ENCODE measurements around the gene CCDC27.
"Not testable (repeated sequence)": the region's sequence is repeated elsewhere in the genome, so short reads cannot be mapped to it uniquely, and the experiment has no call there.

CCDC27 gene

GRCh38 chr1:3735027-3735681 is 17.1 kb upstream of the CCDC27 start:
- in situ Hi-C loops (cut with MboI; ENCODE audit: low sequenced_read_pairs), result no loop called here

GRCh38 chr1:3735688-3736087 is 16.6 kb upstream of the CCDC27 start:
- in situ Hi-C loops (cut with MboI; ENCODE audit: low sequenced_read_pairs), result no loop called here

GRCh38 chr1:3736131-3736561 is 16.1 kb upstream of the CCDC27 start:
- in situ Hi-C loops (cut with MboI; ENCODE audit: low sequenced_read_pairs), result no loop called here

GRCh38 chr1:3736708-3737107 is 15.5 kb upstream of the CCDC27 start:
- in situ Hi-C loops (cut with MboI; ENCODE audit: low sequenced_read_pairs), result no loop called here

- in situ Hi-C loops (cut with MboI; ENCODE audit: low sequenced_read_pairs), result no loop called here
These were observed 13.3 kb upstream of the CCDC27 start for GRCh38 chr1:3738943-3739342.

- in situ Hi-C loops (cut with MboI; ENCODE audit: low sequenced_read_pairs), result no loop called here
These were observed 12.2 kb upstream of the CCDC27 start for GRCh38 chr1:3740042-3740441.

- in situ Hi-C loops (cut with MboI; ENCODE audit: low sequenced_read_pairs), result no loop called here
These were observed 11.5 kb upstream of the CCDC27 start for GRCh38 chr1:3740752-3741151.

- in situ Hi-C loops (cut with MboI; ENCODE audit: low sequenced_read_pairs), result no loop called here
These were observed 10.4 kb upstream of the CCDC27 start for GRCh38 chr1:3741566-3742438.

GRCh38 chr1:3742439-3743298 is 9.6 kb upstream of the CCDC27 start:
- in situ Hi-C loops (cut with MboI; ENCODE audit: low sequenced_read_pairs), result no loop called here

- in situ Hi-C loops (cut with MboI; ENCODE audit: low sequenced_read_pairs), result no loop called here
These were observed 8.8 kb upstream of the CCDC27 start for GRCh38 chr1:3743421-3743820.

- in situ Hi-C loops (cut with MboI; ENCODE audit: low sequenced_read_pairs), result no loop called here
These were observed 8.4 kb upstream of the CCDC27 start for GRCh38 chr1:3743826-3744225.

GRCh38 chr1:3744646-3745045 is 7.6 kb upstream of the CCDC27 start:
- in situ Hi-C loops (cut with MboI; ENCODE audit: low sequenced_read_pairs), result no loop called here

- in situ Hi-C loops (cut with MboI; ENCODE audit: low sequenced_read_pairs), result no loop called here
These were observed 7.2 kb upstream of the CCDC27 start for GRCh38 chr1:3745071-3745470.

- in situ Hi-C loops (cut with MboI; ENCODE audit: low sequenced_read_pairs), result no loop called here
These were observed 6.5 kb upstream of the CCDC27 start for GRCh38 chr1:3745590-3746381.

GRCh38 chr1:3746389-3746829 is 5.8 kb upstream of the CCDC27 start:
- in situ Hi-C loops (cut with MboI; ENCODE audit: low sequenced_read_pairs), result no loop called here

GRCh38 chr1:3746830-3747521 is 5.3 kb upstream of the CCDC27 start:
- in situ Hi-C loops (cut with MboI; ENCODE audit: low sequenced_read_pairs), result no loop called here

GRCh38 chr1:3747522-3747848 is 4.8 kb upstream of the CCDC27 start:
- in situ Hi-C loops (cut with MboI; ENCODE audit: low sequenced_read_pairs), result no loop called here

- in situ Hi-C loops (cut with MboI; ENCODE audit: low sequenced_read_pairs), result no loop called here
These were observed 4.3 kb upstream of the CCDC27 start for GRCh38 chr1:3747903-3748302.

GRCh38 chr1:3748316-3748900 is 3.8 kb upstream of the CCDC27 start:
- in situ Hi-C loops (cut with MboI; ENCODE audit: low sequenced_read_pairs), result not testable (repeated sequence)

GRCh38 chr1:3749512-3749911 is 2.7 kb upstream of the CCDC27 start:
- in situ Hi-C loops (cut with MboI; ENCODE audit: low sequenced_read_pairs), result no loop called here

Data from hTERT RPE-1 (cell line).